ENCODE measurements around the gene GSTO2. TPM values are rescaled to one million over a fixed set of nuclear protein-coding genes. Genes with fewer than 3 reads are reported as not detected.

The GSTO2 gene
- total and polyA plus RNA-seq, 10 of the 15 experiments (the other 5 are each of a cell fraction or from before 2014, with no cell fraction given) = 0.16 to 0.86 (median 0.46) TPM

GRCh38 chr10:104314591-104315485 is 45.9 kb downstream of the GSTO2 start:
- Histone ChIP-seq H3K4me1 (ENCODE audit: control insufficient read depth, insufficient read depth, low read length) (peaks cover 10% of the 10 kb centered on the region), H3K27me3 (replicated peaks in 1 of 2; ENCODE audit: control insufficient read depth in 2 of 2, insufficient read depth in 2 of 2, low read length in 1 of 2) (no peaks in the 10 kb centered on the region), H4K20me1 (ENCODE audit: control insufficient read depth, insufficient read depth) (peaks cover 5% of the 10 kb centered on the region; the same call in 1 of the 2 replicates), H3K4me3 (no peak overlapping the region), H3K79me2 (ENCODE audit: control insufficient read depth, insufficient read depth, low read length) (peaks cover 4% of the 10 kb centered on the region), H3K4me2 (ENCODE audit: control insufficient read depth, insufficient read depth) (no peak overlapping the region), H3K9ac (ENCODE audit: control insufficient read depth, insufficient read depth, low read length) (no peak overlapping the region), H2AFZ (ENCODE audit: control insufficient read depth, low read depth, low read length) (no peak overlapping the region), H3K27ac (ENCODE audit: control insufficient read depth, insufficient read depth) (no peak overlapping the region), H3K36me3 (ENCODE audit: control insufficient read depth in 2 of 2, insufficient read depth in 2 of 2, low read length in 1 of 2) (peaks cover 14 to 42% of the 10 kb centered on the region in 2 experiments), H3K9me3 (replicated peaks; ENCODE audit: control insufficient read depth, insufficient read depth, low read length) (no peaks in the 10 kb centered on the region)
- POLR2A ChIA-PET = no interaction called here
- ATAC-seq = no peak
- DNase-seq (ENCODE audit: low read depth, low spot score) = no peak
- SMC1A ChIA-PET (ENCODE audit: uncharacterized antibody, unreplicated experiment) = interaction anchor here (1.5 kb wide), 1 partner anchor 35 kb away, joined by 4 read pairs; no protein-coding TSS in a partner anchor
- CTCF ChIA-PET = interaction anchor here (1.1 to 13.3 kb wide), 3 partner anchors 9 to 36 kb away, joined by 3 to 419 read pairs (median 4); partner anchors contain the start of gene CFAP58
- in situ Hi-C loops (cut with MboI) (loop anchor here (5.0 kb wide), 1 partner anchor 32 kb away; no protein-coding TSS in a partner anchor), intact Hi-C loops (cut with micrococcal nuclease; ENCODE audit: unreplicated experiment) (no loop called here)
- TF ChIP-seq ETV6 (conservative IDR thresholded peaks at IDR 0.05 in 1 of 2, IDR thresholded peaks at IDR 0.05 in 1 of 2; ENCODE audit: borderline replicate concordance in 1 of 2, low read depth in 1 of 2) = no peak
- no peak for TF ChIP-seq CHD4 (IDR thresholded peaks at IDR 0.05)
- TF ChIP-seq ATF7 (IDR thresholded peaks at IDR 0.05; ENCODE audit: low read depth) = no peak
- no peak for TF ChIP-seq RBBP5 (conservative IDR thresholded peaks at IDR 0.05)
- TF ChIP-seq E4F1 (IDR thresholded peaks at IDR 0.05; ENCODE audit: borderline replicate concordance, partially characterized antibody) = no peak
- TF ChIP-seq EP300 (IDR thresholded peaks at IDR 0.05; ENCODE audit: borderline replicate concordance in 1 of 2, control insufficient read depth in 1 of 2, low read depth in 2 of 2, low read length in 2 of 2) = no peak
- TF ChIP-seq ZBED1 (IDR thresholded peaks at IDR 0.05; ENCODE audit: borderline replicate concordance) = no peak
- no peak for TF ChIP-seq PML (IDR thresholded peaks at IDR 0.05; ENCODE audit: low read length)
- TF ChIP-seq SIX5 (IDR thresholded peaks at IDR 0.05; ENCODE audit: low read depth, low read length, severe bottlenecking) = no peak
- TF ChIP-seq GABPA (IDR thresholded peaks at IDR 0.05; ENCODE audit: low read depth) = no peak
- TF ChIP-seq MXI1 (IDR thresholded peaks at IDR 0.05; ENCODE audit: low read depth, low read length) = no peak
- TF ChIP-seq POLR2AphosphoS5 (IDR thresholded peaks at IDR 0.05; ENCODE audit: low read length) = no peak
- no peak for TF ChIP-seq ZNF207 (IDR thresholded peaks at IDR 0.05; ENCODE audit: borderline replicate concordance)
- TF ChIP-seq RELA (IDR thresholded peaks at IDR 0.05; ENCODE audit: borderline replicate concordance, partially characterized antibody) = no peak
- TF ChIP-seq, protein P1, sequence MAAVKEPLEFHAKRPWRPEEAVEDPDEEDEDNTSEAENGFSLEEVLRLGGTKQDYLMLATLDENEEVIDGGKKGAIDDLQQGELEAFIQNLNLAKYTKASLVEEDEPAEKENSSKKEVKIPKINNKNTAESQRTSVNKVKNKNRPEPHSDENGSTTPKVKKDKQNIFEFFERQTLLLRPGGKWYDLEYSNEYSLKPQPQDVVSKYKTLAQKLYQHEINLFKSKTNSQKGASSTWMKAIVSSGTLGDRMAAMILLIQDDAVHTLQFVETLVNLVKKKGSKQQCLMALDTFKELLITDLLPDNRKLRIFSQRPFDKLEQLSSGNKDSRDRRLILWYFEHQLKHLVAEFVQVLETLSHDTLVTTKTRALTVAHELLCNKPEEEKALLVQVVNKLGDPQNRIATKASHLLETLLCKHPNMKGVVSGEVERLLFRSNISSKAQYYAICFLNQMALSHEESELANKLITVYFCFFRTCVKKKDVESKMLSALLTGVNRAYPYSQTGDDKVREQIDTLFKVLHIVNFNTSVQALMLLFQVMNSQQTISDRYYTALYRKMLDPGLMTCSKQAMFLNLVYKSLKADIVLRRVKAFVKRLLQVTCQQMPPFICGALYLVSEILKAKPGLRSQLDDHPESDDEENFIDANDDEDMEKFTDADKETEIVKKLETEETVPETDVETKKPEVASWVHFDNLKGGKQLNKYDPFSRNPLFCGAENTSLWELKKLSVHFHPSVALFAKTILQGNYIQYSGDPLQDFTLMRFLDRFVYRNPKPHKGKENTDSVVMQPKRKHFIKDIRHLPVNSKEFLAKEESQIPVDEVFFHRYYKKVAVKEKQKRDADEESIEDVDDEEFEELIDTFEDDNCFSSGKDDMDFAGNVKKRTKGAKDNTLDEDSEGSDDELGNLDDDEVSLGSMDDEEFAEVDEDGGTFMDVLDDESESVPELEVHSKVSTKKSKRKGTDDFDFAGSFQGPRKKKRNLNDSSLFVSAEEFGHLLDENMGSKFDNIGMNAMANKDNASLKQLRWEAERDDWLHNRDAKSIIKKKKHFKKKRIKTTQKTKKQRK (IDR thresholded peaks at IDR 0.05; ENCODE audit: low read depth, low read length) = no peak
- TF ChIP-seq FOXM1 (IDR thresholded peaks at IDR 0.05; ENCODE audit: low read depth, low read length) = no peak
- TF ChIP-seq NFIC (IDR thresholded peaks at IDR 0.05; ENCODE audit: low read depth, low read length) = no peak
- TF ChIP-seq SUPT20H (IDR thresholded peaks at IDR 0.05; ENCODE audit: borderline replicate concordance, control insufficient read depth, low read depth, low read length) = no peak
- no TSS peak for BruUV-seq (replicated peaks)
- no peak for FAIRE-seq
- RAD21 ChIA-PET (ENCODE audit: unreplicated experiment) = no interaction called here
- 94% methylated on average over 43 of the region's 43 CpGs for WGBS (ENCODE audit: insufficient coverage, insufficient replicate concordance, low lambda C conversion rate, missing lambda C conversion rate)

All from GM12878 (cell line).